NCI-H1417 treated with DMSO at 0.1 percent for 48 hours (cell line): ENCODE results near the gene PLEKHB2.
A peak's percentile ranks its signal among the peaks of the same experiment; 100 is the strongest.
"Not testable (repeated sequence)": the region's sequence is repeated elsewhere in the genome, so short reads cannot be mapped to it uniquely, and the experiment has no call there.

Source experiments
- DNase-seq: peaks from one replicate; lab custom pipeline; 2025; lab: John Stamatoyannopoulos, UW

The PLEKHB2 gene, protein sequence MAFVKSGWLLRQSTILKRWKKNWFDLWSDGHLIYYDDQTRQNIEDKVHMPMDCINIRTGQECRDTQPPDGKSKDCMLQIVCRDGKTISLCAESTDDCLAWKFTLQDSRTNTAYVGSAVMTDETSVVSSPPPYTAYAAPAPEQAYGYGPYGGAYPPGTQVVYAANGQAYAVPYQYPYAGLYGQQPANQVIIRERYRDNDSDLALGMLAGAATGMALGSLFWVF

DNA sequence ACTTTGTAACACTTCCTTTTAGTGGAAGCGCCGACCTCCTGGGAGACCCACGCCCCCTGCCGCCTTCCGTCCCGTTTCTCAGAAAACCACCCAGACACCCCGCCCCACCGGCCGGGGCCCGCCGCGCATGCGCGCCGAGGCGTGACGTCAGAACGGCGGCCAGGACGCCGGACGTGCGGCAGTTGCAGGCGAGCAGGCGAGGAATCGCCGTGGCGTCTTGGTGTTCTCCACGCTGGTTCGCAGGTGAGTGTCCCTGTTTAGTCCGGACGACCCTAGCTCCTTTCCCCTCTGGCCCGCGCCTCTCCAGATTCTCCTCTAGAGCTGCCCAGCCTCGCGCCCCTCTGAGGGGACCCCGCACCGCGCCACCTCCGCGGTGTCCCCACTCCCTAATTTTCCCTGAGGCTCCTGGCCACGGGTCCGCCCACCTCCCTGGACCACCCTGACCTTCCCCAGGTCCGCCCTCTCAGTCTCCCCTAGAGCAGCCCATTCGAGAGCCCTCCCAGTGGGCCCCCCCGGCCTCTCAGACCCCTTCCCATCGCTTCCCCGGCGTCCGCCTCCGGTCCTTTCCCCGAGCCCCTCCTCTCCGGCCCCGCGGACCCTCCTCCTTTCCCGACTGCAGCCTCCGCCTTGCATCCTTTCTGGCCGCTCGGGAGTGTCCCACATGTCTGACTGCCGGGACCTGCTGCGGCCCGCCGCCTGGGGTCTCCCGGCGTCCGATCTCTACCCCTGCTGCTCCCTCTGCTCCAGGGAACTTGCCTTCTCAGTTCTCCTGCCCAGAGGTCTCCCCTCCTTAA lies at the start of gene PLEKHB2:
Gene PLEKHB2 (plus strand): TSS at position 181 of the 794 bp plus-strand sequence. CDS start 15,606 bp downstream, outside the sequence.
- peak; percentile 58 for DNase-seq

DNA sequence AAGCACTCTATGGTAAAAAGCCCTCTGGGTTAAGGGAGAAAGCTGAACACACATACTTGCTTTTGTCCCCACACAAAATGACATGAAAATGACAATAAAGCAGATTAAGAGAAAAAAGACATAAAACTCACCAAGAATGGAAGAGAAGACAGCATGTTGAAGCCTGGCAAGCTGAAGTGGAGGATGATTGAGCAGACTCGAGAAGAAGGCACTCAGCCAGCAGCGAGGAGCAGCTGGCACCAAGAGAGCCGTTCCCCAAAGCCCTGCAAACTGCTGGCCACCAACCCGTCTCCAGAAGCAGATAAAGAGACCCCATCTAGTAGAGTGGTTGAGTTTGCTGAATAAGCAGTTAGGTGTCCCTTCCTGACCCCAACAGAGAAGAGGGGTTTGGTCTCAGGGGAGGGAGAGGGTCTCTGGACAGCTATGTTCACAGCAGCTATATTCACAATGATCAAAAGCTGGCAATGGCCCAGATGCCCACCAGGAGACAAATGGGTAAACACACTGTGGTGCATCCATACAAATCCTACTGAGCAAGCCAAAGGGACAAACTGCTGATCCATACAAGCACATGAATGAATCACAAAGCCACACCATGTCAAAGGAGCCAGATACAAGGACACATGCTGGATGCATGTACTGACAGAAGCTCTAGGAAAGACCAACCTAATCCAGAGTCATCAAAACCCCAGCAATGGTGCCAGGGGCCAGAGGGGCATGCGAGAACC lies 48.8 kb upstream of the PLEKHB2 start:
- DNase-seq, result no peak

DNA sequence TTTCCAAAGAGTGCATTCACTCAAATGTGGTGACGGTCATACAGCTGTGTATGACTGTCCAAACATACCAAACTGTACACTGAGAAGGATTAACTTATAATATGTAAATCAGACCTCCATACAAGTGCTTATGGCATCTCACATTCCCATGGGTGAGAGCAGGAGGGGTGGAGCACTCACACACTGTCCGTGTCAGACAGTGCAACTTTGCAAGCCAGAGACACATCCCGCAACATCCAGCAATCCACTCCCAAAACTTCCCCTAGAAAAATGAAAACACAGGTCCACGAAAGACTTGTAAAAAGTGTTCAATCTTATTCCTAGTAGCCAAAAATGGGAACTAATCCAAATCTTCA lies 48.2 kb upstream of the PLEKHB2 start:
- no peak for DNase-seq

DNA sequence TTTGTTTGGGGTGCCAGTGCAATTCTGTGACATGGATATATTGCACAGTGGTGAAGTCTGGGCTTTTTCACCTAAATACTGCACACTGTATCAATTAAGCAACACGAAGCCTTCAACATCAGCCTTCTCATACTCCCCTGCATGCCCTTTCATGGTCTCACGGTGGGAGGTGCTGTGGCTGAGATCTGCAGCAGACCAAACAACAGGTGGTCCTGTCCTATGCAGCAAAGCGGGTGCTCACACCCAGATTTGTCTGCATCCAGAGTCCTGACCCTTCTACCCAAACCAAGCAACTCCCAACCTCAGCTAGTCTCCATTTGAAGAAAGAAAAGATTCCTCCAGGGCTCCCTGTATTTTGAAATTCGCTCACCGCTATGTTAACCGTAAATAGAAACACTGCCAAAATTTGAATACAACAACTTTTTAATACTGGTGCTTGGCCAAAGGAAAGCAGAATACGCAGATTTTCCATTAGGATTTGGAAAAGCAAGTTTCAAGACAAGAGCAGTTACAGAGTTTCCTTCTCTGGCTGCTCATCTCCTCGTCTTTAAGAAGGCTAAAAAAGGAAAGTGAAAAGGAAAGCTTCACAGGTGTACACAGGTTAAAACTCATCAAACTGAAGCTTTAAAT lies 46.8 kb upstream of the PLEKHB2 start:
- DNase-seq, result no peak

DNA sequence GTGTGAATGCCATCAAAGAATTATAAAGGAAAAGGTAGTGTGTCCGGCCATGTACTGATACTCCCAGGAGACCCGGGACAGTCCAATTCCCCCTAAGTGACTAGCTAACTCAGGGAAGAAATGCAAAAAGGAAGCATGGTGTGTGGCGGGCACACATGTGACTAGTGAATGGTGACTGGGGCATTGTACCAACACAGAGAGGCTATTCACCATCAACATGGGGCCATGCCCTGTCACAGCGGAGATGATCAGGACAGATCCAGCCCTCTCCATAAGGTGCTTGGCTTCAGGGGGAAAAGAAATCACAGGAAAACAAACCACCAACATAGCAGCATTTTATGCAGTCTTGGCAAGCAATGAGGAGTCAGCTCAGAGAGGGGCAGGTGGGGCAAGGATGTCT lies 46.2 kb upstream of the PLEKHB2 start:
- no peak for DNase-seq

DNA sequence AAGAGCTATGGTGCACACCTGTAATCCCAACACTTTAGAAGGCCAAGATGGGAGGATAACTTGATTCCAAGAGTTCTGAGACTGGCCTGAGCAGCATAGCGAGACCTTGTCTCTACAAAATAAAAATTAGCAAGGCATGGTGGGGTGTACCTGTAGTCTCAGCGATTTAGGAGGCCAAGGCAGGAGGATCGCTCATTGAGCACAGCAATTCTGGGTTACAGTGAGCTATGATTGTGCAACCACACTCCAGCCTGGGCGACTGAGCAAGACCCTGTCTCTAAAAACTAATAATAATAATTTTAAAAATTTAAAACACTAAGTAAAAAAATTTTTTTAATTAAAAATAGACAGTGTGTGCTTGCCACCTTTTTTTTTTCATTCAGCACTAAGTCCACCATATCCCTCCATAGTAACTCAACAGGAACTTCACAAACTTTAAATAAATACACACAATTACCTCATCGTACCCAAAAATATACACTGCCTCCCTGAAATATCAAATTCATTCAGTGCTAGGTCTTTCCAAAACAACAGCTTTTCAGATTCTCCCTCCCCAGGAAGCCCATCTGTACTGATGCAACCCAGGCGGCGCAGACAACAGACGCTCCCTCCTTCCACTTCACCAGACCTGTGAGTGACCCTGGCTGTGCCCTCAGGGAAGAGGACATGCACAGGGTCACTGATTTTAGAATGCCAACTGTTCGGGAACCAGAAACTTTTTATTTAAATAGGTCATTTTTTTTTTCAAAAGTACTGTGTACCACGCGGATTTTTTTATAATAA lies 41.4 kb upstream of the PLEKHB2 start:
- no peak for DNase-seq

DNA sequence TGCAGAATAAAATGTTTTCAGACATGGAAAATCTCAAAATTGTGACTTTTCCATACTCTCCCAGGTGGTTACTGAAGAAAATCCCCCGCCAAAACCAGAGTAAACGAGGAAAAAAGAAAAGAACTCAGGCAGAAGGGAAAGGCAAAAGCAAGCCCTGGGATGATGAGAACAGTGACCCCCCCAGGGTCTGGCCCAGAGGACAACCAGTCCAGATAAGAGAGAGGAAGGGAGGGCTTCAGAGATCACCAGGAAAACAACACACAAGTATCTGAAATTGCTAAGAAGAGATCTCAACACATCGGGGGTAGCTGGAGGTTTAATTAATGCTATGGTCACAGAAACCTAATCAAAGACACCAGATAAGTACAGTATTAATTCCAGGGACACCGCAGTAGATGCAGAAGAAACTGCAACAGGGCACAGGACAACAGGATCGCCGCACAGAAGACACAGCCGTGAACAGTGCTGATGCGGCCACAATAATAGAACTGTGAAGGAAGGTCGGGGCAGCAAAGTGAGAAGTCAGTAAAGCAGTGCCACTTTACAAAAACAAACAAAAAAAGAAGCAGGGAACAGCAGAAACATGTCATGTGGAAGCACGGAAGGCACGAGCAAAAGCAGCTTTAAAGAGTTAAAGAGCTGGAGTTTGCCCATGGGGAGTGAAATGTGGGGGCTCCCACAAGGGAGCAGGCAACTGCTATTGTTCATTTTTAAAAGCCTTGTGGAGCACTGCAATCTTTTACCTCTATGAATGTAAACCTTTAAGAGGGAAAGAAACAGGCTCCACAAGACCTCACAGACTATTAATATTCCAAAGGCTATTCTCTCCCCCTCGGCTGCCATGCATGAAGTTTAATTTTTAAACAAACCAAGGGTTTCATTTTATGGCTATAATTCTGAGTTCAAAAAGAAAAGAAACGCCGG lies 40.3 kb upstream of the PLEKHB2 start:
- no peak for DNase-seq

DNA sequence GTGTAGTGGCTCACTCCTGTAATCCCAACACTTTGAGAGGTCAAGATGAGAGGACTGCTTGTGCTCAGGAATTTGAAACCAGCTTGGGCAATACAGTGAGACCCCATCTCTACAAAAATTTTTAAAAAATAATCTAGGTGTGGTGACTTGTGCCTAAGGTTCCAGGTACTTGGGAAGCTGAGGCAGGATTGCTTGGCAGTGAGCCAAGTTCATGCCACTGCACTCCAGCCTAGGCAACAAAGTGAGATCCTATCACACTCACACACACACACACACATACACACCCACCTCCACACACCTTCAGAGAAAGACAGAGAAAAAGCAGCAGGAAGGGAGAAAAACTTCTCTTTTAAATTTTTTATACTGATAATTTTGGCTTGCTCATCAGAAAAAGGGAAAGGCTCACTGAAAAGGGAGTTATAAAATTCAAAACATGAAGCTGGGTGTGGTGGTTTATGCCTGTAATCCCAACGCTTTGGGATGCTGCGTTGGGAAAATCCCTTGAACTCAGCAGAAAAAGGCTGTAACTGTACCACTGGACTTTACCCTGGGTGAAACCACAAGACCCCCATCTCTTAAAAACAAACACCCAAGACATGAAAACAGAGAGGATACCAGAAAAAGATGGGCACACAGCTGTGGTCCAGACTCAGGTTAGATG lies 37.5 kb upstream of the PLEKHB2 start:
- DNase-seq, result no peak

DNA sequence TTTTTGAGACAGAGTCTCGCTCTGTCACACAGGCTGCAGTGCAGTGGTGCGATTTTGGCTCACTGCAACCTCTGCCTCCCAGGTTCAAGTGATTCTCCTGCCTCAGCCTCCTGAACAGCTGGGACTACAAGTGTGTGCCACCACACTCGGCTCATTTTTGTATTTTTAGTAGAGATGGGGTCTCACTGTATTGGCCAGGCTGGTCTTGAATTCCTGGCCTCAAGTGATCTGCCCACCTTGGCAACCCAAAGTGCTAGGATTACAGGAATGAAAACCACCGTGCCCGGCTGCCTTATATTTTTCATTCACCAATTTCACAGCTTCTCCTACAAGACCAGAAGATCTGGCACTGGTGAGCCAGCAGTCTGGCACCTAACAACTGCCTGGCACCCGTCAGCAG lies 37.0 kb upstream of the PLEKHB2 start:
- not testable (repeated sequence) for DNase-seq

DNA sequence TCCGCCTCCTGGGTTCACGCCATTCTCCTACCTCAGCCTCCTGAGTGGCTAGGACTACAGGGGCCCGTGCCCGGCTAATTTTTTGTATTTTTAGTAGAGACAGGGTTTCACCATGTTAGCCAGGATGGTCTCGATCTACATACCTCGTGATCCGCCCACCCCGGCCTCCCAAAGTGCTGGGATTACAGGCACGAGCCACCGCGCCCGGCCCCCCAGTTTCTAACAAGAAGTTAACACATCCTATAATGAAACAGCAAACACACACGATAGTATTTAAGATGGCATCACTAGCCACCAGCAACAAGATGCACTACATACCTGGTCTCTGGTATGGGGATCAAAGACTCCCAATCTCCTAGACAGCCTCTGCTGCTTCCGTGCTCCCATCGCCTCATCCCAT lies 29.6 kb upstream of the PLEKHB2 start:
- not testable (repeated sequence) for DNase-seq

DNA sequence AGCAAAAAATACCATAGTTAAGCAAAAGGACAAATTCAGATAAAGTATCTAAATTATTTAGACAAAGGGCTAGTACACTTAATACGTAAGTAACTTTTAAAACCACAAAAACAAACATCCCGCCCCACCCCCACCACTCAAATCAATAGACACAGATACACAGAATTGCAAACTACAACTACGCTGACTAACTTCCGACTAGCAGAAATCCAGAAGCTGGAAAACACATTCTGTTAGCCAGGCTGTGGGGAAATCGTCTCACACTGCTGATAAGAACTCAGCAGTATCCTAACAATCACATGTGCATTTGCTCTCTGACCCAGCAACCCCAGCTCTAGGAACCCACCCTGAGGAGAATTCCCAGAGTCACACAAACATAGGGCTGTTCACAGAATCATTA lies 28.4 kb upstream of the PLEKHB2 start:
- no peak for DNase-seq

DNA sequence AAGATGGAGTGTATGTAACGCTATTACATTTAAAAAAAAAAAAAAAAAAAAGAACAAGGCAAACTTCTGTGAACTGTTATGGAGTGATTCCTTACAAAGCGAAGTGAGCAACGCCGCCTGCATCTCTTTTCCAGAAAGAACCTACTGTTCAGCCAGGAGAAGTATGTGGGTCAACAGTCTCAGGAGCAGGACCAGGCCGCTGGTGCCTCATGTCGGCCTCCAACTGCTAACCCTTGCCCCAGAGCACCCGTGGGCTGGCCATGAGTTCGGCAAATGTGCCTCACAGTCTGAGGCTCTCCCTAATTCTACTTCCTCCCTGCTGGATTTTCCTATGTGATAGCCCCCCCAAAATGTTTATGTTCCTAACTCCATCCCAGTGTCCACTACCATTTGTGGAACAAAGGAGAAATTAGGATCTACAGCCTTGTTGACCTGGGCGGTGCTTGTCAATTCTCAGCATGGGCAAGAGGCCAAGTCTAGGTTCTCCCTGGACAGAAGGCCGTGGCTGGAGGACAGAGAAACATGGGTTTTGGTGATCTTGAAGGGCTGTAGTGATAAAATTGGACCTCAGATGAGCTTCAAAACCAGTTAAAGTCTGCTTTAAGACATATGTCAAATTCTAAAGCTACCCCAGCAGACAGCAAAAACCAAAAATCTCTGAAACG lies 27.8 kb upstream of the PLEKHB2 start:
- DNase-seq, result no peak

DNA sequence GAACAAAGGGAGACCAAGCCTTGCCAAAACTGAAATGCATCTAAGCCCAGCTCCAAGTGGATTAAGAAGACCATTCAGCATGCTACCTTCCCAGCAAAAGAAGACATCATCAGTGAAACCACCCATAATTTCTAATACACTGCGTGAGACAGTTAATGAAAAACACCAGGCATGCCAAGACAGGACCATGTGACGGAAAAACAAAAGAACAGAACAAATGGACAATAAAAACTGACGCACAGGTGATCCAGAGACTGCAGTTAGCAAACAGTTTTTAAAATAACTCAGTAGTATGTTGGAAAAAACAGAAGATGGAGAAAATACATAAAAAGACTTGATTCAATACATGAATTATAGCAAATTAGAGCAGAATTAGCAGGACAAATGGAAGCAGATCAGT lies 27.2 kb upstream of the PLEKHB2 start:
- DNase-seq, result no peak

DNA sequence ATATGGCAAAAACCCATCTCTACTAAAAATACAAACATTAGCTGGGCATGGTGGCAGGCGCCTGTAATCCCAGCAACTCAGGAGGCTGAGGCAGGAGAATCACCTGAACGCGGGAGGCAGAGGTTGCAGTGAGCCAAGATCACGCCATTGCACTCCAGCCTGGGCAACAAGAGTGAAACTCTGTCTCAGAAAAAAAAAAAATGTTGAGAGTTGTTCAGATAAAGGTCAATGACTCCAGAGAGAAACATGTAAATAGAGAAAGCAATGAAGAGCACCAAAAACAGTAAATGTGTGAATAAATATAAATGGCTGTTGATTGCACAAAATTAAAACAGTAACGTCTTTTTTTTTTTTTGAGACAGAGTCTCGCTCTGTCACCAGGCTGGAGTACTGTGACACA lies 25.2 kb upstream of the PLEKHB2 start:
- DNase-seq, result not testable (repeated sequence)

DNA sequence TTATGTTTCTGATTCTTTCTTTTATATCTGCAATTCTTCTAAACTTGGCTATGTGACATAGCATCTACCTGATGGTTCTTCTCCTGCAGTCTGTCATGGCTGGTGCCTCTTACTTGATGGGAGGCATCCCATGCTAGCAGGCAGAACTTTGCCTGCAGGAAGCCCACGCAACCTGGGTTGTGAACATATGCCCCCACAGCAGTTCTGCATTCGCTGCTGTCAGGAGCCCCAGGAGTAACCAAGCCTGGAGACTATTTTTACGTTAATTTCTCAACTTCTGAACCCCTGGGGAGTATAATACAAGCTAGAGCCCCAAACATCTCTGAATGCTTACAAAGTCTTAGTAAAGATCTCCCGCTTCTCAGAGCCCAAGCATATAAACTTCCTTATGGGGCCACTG lies 23.9 kb upstream of the PLEKHB2 start:
- no peak for DNase-seq

DNA sequence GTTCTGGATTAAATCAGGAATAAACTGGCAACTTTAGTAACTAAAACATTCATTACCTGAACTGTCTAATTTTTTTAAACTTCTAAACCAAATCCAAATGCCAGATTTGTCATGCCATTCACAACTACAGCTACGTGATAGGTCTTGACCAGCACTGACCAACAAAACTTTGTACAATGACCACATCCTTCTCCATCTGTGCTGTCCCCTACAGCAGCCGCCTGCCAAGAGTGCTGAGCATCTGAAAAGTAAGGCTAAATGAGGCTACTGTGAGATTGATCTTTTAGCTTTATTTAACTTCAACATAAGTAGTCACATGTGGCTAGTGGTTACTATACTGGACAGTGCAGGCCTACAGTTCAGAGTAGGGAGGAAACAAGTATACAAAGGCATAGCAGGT lies 19.5 kb upstream of the PLEKHB2 start:
- no peak for DNase-seq

DNA sequence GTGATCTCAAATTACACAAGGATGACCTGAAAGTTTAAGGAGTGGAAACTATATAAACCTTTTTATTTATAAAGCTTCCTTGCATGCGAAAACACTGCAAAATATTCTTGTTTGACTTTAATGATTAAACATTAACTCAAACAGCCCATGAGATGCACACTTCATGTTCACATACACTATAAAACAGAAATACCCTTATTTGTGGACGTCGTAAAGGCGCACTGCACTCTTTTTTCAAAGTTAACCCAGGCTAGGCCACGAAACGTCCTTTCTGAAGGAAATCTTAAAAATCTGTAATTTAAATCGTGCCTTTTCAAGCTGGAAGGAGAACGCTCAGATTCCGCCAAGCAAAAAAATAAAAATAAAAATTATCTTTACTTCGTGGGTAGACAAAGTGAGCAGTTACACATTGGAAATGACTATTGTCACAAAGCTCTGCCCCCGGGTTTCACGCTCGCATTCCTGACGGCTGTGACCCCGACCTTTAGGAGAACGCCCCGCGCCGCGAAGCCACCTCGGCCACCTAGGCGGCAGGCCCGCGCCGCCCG lies 12.6 kb upstream of the PLEKHB2 start:
- DNase-seq, result no peak

DNA sequence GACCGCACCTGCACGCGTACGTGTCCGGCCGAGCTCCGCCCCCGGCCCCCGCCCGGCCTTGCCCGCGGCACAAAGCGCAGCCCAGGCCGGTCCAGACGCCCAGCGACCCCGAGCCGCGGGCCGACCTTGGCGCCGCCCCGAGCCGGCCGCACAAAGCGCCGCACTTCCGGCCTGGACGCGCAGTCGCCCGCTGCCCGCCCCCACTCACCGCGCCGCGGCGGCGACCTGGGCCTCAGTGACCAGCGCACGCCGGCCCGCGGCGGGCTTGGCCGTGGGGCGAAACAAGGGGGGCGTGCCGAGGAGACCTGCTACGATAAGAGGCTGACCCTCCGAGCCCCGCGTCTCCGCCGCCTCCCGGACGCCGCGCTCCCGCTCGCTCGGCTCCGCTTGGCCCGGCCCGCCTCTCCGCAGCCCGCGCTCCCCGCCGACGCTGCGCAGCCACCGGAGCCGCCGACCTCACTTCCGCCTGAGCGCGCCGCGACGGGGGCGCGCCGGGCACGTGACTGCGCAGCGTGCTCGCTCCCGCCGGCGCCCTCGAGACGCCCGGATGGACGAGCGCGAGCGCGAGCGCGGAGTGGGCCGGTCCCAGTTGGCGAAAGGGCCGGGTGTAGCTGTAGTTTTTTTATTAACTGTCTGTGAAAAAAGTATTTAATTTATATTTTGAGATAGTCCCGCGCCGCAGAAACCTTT lies 12.0 kb upstream of the PLEKHB2 start, which contains the start of gene FAM168B:
Gene FAM168B (minus strand): TSS at position 455 of the 690 bp plus-strand sequence. CDS start 10,814 bp downstream, outside the sequence.
- peak; percentile 26 for DNase-seq
